Cerebellar cortex (tissue), 1 donor: ENCODE results near the gene BRK1.
"Not testable (repeated sequence)": the region's sequence is repeated elsewhere in the genome, so short reads cannot be mapped to it uniquely, and the experiment has no call there.

Source experiments
- DNase-seq: peaks from one replicate; pipeline ENCODE4 v3.0.0-alpha.2; 2015; ENCODE audit warnings: low spot score

BRK1 gene

DNA sequence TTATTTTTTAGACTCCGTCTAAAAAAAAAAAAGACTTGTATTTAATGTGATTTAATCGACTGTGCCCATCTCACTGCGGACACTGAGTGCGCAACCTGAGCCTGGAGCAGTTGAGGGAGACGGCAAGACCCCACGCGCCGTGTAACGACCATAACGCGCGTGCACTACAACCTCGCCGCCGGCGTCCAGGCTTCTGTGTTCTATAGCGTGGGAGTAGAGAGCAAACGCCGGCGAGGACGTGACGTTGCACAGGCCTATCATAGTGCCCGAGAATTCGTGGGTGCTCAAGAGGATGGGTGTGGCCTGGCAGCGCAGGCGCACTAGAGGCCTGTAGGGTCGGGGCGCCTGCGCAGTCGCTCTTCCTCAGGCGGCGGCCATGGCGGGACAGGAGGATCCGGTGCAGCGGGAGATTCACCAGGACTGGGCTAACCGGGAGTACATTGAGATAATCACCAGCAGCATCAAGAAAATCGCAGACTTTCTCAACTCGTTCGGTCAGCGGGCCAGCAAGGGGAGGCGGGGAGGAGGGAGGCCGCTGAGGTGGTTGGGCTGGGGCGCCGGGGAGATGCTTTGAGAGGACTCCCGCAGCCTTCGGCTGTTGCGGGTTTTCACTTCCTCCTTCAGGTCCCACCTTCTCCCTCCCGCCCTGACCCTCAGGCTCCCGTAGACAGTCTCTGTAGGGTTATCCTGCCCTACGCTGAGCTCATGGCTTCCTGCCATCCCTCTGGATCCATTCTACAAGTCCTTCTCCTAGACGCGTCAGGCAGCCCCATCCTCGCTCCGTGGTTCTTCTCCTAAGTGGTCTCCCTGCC, at the start of gene BRK1:
BRK1 (plus strand) TSS at position 350 of the 812 bp plus-strand sequence; CDS start at position 377, 27 bp downstream.
- DNase-seq: peak; percentile 98

DNA sequence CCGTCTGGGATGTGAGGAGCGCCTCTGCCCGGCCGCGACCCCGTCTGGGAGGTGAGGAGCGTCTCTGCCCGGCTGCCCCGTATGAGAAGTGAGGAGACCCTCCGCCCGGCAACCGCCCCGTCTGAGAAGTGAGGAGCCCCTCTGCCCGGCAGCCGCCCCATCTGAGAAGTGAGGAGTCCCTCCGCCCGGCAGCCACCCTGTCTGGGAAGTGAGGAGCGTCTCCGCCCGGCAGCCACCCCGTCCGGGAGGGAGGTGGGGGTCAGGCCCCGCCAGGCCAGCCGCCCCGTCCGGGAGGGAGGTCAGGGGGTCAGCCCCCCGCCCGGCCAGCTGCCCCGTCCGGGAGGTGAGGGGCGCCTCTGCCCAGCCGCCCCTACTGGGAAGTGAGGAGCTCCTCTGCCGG, 45.4 kb upstream of the BRK1 start:
- not testable (repeated sequence) for DNase-seq

DNA sequence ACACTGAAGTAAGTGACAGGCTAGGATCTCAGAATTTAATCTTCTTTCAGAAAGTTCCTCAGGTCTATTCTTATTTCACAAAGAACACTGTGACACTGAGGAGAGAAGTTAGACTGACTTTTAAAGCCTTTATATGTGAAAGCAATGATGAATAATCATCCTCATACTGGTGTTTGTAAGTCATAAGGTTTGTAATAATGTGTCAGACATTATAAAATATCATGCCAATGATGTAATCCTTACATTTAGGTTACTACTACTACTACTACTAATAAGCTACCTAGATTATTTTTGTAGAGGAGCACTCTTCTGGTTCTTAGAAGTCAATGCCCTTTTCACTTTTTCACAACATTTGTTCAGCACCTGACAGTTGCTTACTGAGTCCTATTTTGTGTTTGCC, 40.8 kb upstream of the BRK1 start:
- DNase-seq: no peak

DNA sequence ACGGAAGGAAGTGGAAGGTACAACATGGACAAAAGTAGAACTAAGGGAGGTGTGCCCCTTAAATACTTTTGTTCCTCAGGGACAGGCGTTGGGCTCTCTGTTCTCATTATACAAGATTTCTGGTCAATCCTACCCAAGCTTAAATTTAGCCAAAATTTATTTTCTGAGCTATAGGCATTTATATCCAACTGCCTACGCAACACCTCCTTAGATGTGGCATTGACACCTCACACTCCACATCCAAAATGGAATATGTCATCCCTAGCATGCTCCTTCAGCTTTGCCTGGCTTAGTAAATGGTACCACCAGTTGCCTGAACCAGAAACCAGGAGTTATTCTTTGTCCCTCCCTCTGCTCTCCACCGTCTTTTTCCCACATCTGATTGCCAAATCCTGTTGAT, 33.6 kb upstream of the BRK1 start:
- no peak for DNase-seq

DNA sequence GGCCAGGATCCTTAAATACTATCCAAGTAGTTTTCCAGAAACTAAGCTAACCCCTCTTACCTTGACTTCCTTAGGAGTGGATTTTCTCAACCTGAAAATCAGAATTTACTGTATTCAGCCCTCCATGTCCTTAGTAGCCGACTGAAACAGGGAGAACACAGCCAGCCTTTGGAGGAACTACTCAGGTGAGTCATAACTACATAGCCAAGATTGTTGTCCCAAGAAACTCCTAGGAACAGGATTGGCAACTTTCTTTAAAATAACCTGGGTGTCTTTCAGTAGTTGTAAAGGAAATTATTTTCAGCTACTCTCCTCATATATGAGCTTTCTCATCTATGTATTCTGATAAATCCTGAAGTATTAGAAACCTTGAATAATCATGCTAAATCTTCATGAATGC, 29.7 kb upstream of the BRK1 start:
- DNase-seq: no peak

DNA sequence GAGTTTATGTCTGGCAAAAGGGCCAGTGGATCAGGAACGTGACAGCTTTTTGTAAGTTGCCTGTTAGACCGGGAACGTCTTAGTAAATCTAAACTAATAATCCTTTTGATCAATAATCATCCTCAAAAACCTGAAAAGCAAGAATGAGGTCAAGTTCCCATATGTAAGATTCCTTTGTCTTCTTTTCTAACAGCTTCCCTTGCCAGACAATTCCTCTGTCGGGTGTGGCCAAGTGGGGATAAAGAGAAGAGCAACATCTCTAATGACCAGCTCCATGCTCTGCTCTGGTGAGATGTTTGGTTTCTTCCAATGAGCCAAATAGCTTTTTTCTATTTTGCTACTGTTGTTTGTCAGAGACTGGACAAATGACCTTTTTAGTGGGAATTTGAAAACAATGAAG, 27.2 kb upstream of the BRK1 start:
- DNase-seq: no peak

DNA sequence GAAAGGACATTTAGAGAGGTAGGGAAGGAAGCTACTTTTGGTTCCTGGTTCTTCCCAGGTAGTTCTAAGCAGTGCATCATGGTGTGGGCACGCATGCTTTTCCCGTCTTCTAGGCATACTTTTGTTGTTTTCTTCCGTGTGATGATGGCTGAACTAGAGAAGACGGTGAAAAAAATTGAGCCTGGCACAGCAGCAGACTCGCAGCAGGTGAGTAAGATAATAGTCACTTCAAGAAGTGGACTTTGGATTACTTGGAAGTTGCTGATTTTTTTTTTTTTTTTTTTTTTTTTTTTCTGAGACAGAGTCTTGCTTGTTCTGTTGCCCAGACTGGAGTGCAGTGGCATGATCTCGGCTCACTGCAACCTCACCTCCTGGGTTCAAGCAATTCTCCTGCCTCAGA, 25.3 kb upstream of the BRK1 start:
- DNase-seq: no peak

DNA sequence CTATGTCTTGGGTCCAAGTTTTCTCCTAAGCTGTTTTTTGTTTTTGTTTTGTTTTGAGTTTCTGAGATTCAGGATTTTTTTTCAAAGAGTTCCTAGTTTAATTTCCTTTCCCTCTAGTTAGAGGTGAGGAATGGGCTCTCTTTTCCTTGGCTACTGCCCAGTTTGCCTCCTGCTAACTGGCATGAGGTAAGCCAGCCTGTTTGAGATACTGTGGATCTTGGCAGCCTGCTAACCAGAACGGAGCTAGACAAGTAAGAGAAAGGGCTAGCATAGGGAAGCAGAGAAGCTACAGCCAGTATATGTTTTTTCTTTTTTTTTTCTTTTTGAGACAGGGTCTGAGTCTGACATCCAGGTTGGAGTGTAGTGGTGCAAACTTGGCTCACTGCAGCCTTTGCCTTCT, 24.7 kb upstream of the BRK1 start:
- not testable (repeated sequence) for DNase-seq

DNA sequence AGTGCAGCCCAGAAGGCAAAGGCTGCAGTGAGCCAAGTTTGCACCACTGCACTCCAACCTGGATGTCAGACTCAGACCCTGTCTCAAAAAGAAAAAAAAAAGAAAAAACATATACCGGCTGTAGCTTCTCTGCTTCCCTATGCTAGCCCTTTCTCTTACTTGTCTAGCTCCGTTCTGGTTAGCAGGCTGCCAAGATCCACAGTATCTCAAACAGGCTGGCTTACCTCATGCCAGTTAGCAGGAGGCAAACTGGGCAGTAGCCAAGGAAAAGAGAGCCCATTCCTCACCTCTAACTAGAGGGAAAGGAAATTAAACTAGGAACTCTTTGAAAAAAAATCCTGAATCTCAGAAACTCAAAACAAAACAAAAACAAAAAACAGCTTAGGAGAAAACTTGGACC, 24.1 kb upstream of the BRK1 start:
- DNase-seq: not testable (repeated sequence)

DNA sequence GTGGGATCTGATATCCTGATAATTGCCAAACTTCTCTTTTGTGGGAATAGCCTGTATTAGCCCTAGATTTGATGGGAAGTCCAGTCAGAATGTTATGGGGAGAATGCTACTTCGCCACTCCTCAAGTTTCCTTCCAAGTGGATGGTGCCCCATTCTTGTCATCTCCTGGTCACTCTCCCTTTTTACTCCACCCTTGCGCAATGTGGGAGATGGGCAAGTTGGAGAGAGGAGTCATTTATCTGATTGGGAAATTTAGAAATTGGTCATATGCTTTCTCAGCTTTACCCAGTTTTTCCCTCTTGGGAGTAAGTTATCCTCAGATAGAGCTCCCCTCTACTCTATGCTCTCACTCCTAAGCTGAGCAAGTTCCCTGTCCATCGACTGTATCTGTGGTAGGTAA, 21.8 kb upstream of the BRK1 start:
- DNase-seq: no peak

DNA sequence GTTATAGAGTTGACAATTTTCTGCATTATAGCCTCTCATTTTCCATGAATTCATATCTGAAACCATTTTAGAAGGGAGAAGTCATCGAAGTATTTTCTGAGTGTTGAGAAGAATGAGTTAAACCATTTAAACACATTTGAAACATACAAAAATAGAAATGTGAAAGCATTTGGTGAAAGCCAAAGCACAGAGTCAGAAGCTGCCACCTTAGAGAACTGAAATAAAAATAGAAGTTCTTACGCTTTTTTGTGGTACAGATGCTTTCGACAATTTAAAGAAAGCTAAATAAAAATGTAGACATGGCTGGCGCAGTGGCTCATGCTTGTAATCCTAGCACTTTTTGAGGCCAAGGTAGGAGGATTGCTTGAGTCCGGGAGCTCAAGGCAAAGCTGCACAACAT, 16.4 kb upstream of the BRK1 start:
- DNase-seq: no peak

DNA sequence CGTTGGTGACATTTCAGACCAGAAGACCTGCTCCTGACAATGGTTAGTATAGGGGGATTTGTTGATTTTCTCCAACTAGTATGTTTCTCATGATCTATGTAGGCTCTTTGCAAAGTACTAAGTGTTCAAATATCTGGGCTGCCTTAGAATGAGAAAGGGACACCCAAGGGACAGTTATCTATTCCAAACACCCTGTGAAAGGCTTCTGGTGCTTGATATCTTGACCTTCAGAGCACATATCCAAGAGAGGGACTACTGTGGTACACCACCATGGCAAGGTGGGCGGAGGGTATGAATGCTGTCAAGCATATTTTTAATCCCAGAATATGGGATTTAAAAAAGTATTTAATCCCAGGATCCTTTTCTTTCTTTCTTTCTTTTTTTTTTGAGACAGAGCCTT, 8.6 kb upstream of the BRK1 start:
- no peak for DNase-seq

DNA sequence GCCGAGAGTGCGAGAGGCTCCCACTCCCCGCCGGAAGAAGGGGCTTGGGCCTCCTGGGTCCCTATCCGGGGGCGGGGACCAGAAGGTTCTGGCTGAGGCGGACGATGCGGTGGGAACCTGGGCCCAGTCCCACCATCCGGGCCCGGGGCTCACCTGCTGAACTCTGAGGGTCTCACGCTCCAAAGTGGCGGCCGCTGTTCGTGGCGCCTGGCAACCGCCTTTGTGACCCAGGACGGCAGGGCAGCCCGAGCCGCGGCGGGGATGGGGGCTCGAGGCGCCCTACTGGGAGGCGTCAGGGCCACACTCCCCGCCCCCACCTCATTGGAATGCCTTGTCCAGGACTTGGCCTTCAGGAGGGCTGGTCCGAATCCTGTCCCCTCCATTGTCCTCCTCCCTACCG, 7.4 kb upstream of the BRK1 start, which contains the start of gene FANCD2OS:
FANCD2OS (minus strand) TSS at position 165 of the 400 bp plus-strand sequence. CDS start 3,481 bp downstream, outside the sequence.
- no peak for DNase-seq

DNA sequence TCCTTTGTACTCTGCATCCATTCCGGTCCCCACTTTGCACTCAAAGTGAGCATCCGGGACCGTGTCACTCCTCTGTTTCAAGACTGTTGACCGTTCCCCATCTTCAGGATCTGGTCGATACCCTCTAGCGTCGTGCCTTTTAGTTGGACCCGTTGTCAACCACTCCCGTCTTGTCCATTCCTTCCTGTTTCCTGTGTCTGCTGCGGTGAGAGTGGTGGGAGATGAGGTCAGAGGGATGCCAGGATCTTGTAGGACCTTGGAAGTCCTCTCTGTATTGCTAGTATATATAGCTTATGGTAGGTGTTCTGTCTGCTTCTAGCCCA, 624 bp downstream of the BRK1 start:
- no peak for DNase-seq

DNA sequence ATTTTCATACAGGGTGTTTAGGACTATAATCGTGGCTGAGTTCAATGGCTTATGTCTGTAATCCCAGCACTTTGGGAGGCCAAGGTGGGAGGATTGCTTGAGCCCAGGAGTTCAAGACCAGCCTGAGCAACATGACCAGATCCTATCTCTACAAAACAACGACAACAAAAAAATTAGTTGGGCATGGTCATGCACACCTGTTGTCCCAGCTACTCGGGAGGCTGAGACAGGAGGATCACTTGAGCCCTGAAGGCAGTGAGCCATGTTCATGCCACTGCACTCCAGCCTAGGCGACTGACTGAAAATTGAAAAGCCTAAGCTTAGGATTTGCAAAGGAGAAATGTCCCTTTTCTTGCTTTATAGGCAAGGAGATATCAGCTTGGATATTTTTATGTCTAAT, 1.5 kb downstream of the BRK1 start:
- DNase-seq: no peak

DNA sequence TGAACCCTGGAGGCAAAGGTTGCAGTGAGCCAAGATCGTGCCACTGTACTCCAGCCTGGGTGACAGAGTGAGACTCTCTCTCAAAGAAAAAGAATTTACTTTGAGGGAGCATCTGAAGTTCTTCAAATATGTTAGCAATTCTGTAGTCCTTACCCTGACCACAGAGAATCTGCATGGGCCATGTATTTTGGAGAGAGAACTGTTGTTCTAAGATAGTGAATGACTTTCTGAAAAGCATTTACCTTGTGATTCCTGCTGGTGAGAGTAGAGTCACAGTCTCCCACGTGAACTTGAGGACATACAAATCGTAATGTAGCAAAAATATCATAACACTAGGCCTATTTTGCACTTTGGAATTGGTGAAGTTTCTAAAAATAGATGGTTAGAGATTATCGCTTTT, 3.9 kb downstream of the BRK1 start:
- DNase-seq: no peak

DNA sequence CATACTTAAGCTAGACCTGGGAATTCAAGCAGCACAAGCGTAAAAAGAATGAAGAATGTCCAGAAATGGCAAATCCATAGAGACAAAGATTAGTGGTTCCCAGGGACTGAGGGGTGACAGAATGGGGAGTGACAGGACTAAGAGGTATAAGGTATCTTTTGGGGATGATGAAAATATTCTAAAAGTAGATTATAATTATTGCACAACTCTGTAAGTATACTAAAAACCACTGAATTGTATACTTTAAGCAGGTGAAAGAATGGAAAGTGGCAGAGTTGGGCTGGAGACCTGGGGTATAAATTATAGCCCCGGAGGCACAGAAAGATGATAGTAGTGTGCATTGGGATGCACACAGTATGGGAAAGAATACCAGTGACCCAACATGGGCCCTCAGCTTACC, 5.6 kb downstream of the BRK1 start:
- DNase-seq: no peak

DNA sequence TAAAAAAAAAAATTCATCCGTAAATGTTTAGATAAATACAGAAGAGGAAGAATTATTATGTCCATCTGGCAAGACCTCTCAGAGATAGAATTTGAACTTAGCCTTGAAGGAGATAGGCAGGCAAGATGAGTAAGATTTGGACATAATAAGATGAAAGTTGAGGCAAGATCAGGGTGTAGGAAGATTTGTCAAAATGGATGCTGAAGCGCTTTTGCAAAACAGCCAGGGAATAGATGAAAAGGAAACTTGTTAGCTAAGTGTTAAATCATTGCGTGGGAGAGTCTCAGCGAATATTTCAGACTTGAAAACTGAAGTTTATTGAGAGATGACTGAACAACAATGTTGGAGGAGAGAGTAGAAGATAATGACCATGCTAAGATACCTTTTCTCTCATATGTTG, 7.2 kb downstream of the BRK1 start:
- DNase-seq: no peak

DNA sequence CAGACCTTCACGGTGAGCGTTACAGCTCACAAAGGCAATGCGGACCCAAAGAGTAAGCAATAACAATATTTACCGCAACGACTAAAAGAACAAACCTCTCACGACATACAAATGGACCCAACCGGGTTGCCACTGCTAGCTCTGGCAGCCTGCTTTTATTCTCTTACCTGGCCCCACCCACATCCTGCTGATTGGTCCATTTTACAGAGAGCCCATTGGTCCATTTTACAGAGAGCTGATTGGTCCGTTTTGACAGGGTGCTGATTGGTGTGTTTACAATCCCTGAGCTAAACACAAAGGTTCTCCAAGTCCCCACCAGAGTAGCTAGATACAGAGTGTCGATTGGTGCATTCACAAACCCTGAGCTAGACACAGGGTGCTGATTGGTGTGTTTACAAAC, 20.4 kb downstream of the BRK1 start:
- not testable (repeated sequence) for DNase-seq

DNA sequence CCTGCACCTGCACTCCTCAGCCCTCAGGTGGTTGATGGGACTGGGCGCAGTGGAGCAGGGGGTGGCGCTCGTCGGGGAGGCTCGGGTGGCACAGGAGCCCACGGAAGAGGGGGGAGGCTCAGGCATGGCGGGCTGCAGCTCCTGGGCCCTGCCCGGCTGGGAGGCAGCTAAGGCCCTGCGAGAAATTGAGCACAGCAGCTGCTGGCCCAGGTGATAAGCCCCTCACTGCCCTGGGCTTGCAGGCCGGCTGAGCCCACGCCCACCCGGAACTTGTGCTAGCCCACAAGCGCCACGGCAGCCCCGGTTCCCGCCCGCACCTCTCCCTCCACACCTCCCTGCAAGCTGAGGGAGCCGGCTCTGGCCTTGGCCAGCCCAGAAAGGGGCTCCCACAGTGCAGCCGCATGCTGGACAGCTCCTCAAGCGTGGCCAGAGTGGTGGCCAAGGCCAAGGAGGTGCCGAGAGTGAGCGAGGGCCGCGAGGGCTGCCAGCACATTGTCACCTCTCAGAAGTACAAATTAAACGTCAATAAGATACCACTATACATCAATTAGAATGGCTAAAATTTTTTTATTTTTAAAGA, 21.0 kb downstream of the BRK1 start:
- no peak for DNase-seq

DNA sequence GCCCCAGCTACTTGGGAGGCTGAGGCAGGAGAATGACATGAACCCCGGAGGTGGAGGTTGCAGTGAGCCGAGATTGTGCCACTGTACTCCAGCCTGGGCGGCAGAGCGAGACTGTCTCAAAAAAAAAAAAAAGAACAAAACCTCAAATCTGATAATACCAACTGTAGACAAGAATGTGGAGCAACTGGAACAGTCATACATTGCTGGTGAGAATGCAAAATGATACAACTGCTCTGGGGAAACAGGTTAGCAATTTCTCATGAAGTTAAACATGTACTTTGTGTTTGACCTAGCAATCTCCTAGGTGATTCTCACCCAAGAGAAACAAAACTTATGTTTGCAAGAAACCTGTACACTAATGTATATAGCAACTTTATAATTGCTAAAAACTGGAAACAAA, 21.7 kb downstream of the BRK1 start:
- no peak for DNase-seq

DNA sequence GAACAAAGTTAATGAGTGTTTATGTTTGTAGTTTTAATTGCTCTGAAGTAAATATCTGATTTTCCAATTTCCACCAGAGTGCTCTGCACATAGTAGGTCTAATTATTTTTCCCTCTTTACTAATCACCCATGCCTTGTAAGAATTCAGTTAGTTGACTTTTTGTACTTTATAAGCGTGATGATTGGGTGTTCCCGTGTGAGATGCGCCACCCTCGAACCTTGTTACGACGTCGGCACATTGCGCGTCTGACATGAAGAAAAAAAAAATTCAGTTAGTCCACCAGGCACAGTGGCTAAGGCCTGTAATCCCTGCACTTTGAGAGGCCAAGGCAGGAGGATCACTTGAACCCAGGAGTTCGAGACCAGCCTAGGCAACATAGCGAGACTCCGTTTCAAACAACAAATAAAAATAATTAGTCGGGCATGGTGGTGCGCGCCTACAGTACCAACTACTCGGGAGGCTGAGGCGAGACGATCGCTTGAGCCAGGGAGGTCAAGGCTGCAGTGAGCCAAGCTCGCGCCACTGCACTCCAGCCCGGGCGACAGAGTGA, 25.6 kb downstream of the BRK1 start:
- DNase-seq: no peak

DNA sequence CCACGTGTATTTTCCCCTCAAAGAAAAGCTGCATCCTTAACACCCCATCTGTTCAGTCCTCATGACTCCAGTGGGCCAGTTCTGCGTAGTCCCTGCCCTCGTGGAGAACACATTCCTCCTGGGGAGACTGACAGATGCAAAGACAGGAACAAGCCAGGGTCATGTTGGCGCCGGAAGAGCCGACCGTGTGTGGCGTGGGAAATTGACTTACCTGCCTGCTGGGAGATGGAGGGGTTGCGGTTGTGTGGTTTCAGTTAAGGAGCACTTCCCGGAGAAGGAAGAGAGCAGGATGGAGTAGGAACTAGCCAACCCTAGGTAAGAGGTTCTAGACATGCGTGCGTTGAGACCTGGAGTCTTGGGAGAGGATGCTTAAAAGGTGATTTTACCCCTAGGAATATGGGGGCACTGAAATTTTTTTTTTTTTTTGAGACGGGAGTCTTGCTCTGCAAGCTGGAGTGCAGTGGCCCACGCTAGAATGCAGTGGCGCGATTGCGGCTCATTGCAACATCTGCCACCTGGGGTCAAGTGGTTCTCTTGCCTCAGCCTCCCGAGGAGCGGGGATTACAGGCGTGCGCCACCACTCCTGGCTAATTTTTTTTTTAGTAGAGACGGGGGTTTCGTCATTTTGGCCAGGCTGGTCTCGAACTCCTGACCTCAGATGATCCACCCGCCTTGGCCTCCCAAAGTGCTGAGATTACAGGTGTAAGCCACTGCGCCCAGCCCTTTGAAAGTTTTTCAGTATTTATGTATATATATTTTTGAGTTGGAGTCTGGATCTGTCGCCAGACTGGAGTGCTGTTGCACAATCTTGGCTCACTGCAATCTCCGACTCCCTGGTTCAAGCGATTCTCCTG, 27.5 kb downstream of the BRK1 start:
- DNase-seq: peak; percentile 26
